GM10266 (cell line): ENCODE results near the gene ZNF217.
"Not testable (repeated sequence)": the region's sequence is repeated elsewhere in the genome, so short reads cannot be mapped to it uniquely, and the experiment has no call there.

Experiments
- DNase-seq: peaks from one replicate; pipeline ENCODE4 v3.0.0; 2012; ENCODE audit errors: extremely low spot score
- CTCF ChIP-seq: IDR thresholded peaks from 2 replicates; pipeline ENCODE4 v1.5.1; 2012; ENCODE audit warnings: mild to moderate bottlenecking, low read depth; ENCODE audit not compliant: control insufficient read depth, insufficient read depth; ENCODE audit errors: missing control alignments

The ZNF217 gene

GRCh38 chr20:53586640-53587039 is 7.0 kb downstream of the ZNF217 start:
- no peak for TF ChIP-seq CTCF
- no peak for DNase-seq

GRCh38 chr20:53585910-53586309 is 7.7 kb downstream of the ZNF217 start:
- not testable (repeated sequence) for DNase-seq

GRCh38 chr20:53585004-53585569 is 8.6 kb downstream of the ZNF217 start:
- not testable (repeated sequence) for DNase-seq

GRCh38 chr20:53584550-53584913 is 9.1 kb downstream of the ZNF217 start:
- not testable (repeated sequence) for DNase-seq

GRCh38 chr20:53583660-53584549 is 9.7 kb downstream of the ZNF217 start:
- DNase-seq, result not testable (repeated sequence)

- no peak for DNase-seq
- no peak for TF ChIP-seq CTCF
Measured at GRCh38 chr20:53582574-53583351, 10.9 kb downstream of the ZNF217 start.

- DNase-seq, result no peak
- TF ChIP-seq CTCF, result no peak
Measured at GRCh38 chr20:53582251-53582570, 11.4 kb downstream of the ZNF217 start.

GRCh38 chr20:53581444-53582250 is 12.0 kb downstream of the ZNF217 start:
- no peak for TF ChIP-seq CTCF
- no peak for DNase-seq

- DNase-seq, result no peak
- TF ChIP-seq CTCF, result no peak
Measured at GRCh38 chr20:53580376-53581111, 13.1 kb downstream of the ZNF217 start.
